Karpas-422 (cell line): ENCODE measurements around the gene MXRA8. TPM values are rescaled to one million over a fixed set of nuclear protein-coding genes. Genes with fewer than 3 reads are reported as not detected.

Source experiments
- DNase-seq: peaks from one replicate; pipeline ENCODE4 v3.0.0-alpha.2; 2015
- H2AFZ ChIP-seq: fragments of 200-600 bp; sonication (generic); 2 replicates; pipeline ENCODE4 v1.6.1; 2014; ENCODE audit warnings: antibody characterized with exemption, low read length, mixed read lengths
- H3K27ac ChIP-seq: fragments of 200-600 bp; sonication (generic); 2 replicates; pipeline ENCODE4 v1.5.1; 2014; ENCODE audit warnings: mild to moderate bottlenecking, low read length, moderate library complexity
- H3K27me3 ChIP-seq: fragments of 200-600 bp; sonication (generic); 2 replicates; pipeline ENCODE4 v1.6.1; 2014; ENCODE audit warnings: low read length, mixed read lengths
- H3K36me3 ChIP-seq: fragments of 200-600 bp; sonication (generic); 2 replicates; pipeline ENCODE4 v1.6.1; 2014; ENCODE audit warnings: low read length, mixed read lengths; ENCODE audit not compliant: insufficient read depth
- H3K4me1 ChIP-seq: fragments of 200-600 bp; sonication (generic); 2 replicates; pipeline ENCODE4 v1.6.1; 2014; ENCODE audit warnings: mild to moderate bottlenecking, low read length, mixed read lengths
- H3K4me2 ChIP-seq: fragments of 200-600 bp; sonication (generic); 2 replicates; pipeline ENCODE4 v1.6.1; 2014; ENCODE audit warnings: low read length, low read depth, mild to moderate bottlenecking; ENCODE audit not compliant: poor library complexity, severe bottlenecking
- H3K4me3 ChIP-seq: fragments of 200-600 bp; sonication (generic); 2 replicates; pipeline ENCODE4 v1.5.1; 2014; ENCODE audit warnings: mild to moderate bottlenecking, antibody characterized with exemption, low read length, mixed read lengths
- H3K79me2 ChIP-seq: fragments of 200-600 bp; sonication (generic); 2 replicates; pipeline ENCODE4 v1.6.1; 2014; ENCODE audit warnings: mild to moderate bottlenecking, low read length, mixed read lengths
- H3K9ac ChIP-seq: fragments of 200-600 bp; sonication (generic); 2 replicates; pipeline ENCODE4 v1.6.0; 2014; ENCODE audit warnings: low read length
- H3K9me2 ChIP-seq: fragments of 200-600 bp; sonication (generic), shearing (Covaris generic); replicated peaks from 2 replicates; pipeline ENCODE4 v1.6.0; 2014; ENCODE audit warnings: mild to moderate bottlenecking, low read length, moderate library complexity; ENCODE audit not compliant: insufficient read depth
- H3K9me3 ChIP-seq: fragments of 300-700, 200-600 bp; sonication (generic); 2 replicates; pipeline ENCODE4 v1.6.1; 2014; ENCODE audit warnings: low read length, mixed read lengths
- H4K20me1 ChIP-seq: fragments of 200-600 bp; sonication (generic); 2 replicates; pipeline ENCODE4 v1.6.1; 2014; ENCODE audit warnings: mild to moderate bottlenecking, antibody characterized with exemption, low read length, low read depth; ENCODE audit not compliant: insufficient read depth
- total RNA-seq: library from RNA; depleted of rRNA; stranded (reverse); fragments of >200 nt; shearing (Covaris generic); gene quantifications from 2 replicates; pipeline ENCODE4 v1.2.3, GENCODE V29; 2014; ENCODE audit warnings: low replicate concordance

MXRA8 gene
- total RNA-seq, 1 experiment from 2014 or later = not detected

DNA sequence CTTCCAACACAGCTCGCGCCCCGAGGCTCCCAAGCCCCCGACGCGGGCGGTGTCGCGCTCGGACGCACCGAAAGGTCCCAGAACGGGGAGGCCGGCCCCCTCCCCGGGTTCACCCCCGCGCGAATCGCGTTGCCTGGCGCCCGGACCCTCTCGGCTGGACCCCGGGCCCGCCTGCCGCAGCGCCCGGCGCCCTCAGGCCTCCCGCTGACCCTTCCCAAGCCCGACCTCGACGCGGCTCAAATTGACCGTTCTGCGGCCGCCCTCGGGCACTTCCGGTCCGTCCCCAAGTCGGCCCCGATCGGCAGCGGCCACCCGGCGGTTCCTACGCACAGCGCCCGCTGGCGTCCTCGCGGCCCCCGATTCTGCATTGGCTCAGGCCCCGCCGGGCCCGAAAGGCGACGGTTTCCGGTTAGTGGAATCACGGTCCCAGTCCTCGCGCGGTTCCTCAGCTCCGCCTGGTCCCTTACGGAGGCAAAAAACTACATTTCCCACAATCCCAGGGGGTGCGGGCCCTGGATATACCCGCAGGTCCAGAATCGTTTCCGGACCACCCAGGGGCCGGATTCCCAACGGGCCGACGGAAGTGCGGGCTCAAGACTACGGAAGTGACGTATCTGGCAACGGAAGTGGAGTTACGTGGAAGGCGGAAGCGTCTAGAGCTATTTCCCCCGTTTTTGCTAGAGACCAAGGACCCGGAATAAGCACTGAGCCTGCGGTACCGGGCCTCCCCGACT is 16.7 kb upstream of the MXRA8 start, which contains the start of gene AURKAIP1:
AURKAIP1 (minus strand) TSS at position 279 of the 734 bp plus-strand sequence. CDS start 451 bp downstream, outside the sequence.
- peak within 1 kb of the TSS; percentile 95 for H3K4me3 ChIP-seq
- H3K36me3 ChIP-seq = 0 out of 2 replicates have a peak, but pooled peaks cover 6% of the 10 kb centered on the region
- H3K4me2 ChIP-seq = peak within 1 kb of the TSS; percentile 88
- H3K9me3 ChIP-seq = no peaks in the 10 kb centered on the region
- no peak within 1 kb of the TSS for H2AFZ ChIP-seq
- peaks cover 35% of the 10 kb centered on the region for H3K4me1 ChIP-seq
- H3K27me3 ChIP-seq = no peaks in the 10 kb centered on the region
- H3K27ac ChIP-seq = peak within 1 kb of the TSS; percentile 65
- H3K9ac ChIP-seq = peak within 1 kb of the TSS; percentile 92
- no peaks in the 10 kb centered on the region for H3K9me2 ChIP-seq
- peaks cover 29% of the 10 kb centered on the region for H3K79me2 ChIP-seq
- 0 out of 2 replicates have a peak, but pooled peaks cover 6% of the 10 kb centered on the region for H4K20me1 ChIP-seq
- DNase-seq = peak; percentile 100

DNA sequence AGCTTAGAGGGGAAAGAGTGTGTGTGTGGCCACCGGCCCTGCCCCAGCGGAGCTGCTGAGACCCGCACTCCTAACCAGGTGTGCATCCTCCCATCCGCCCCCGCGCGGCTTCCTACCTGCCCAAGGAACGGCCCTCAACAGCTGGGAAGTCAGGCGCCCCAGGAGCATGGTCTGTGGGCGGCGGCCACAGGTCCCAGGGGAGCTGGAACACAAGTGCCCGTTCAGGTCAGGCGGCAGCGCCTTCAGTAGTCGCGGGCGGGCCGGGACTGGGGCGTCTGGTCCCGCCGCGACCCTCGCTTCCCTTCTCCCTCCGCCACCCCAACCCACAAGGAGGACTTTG is 16.2 kb upstream of the MXRA8 start:
- no peak overlapping the region for H2AFZ ChIP-seq

GRCh38 chr1:1373815-1374588 is 15.6 kb upstream of the MXRA8 start:
- H3K4me1 ChIP-seq = peaks cover 35% of the 10 kb centered on the region
- H3K9ac ChIP-seq = peak overlapping the region; percentile 92
- H2AFZ ChIP-seq = no peak overlapping the region
- no peaks in the 10 kb centered on the region for H3K9me3 ChIP-seq
- no peaks in the 10 kb centered on the region for H3K27me3 ChIP-seq
- no peaks in the 10 kb centered on the region for H3K9me2 ChIP-seq
- 0 out of 2 replicates have a peak, but pooled peaks cover 6% of the 10 kb centered on the region for H4K20me1 ChIP-seq
- H3K36me3 ChIP-seq = 0 out of 2 replicates have a peak, but pooled peaks cover 6% of the 10 kb centered on the region
- H3K27ac ChIP-seq = no peak overlapping the region; the same call in 1 of the 2 replicates
- H3K4me3 ChIP-seq = peak overlapping the region; percentile 95
- no peak for DNase-seq
- H3K4me2 ChIP-seq = peak overlapping the region; percentile 87
- H3K79me2 ChIP-seq = peaks cover 29% of the 10 kb centered on the region

More for the DNA sequence above, 16.2 kb upstream of the MXRA8 start:
- Histone ChIP-seq H3K9me2 (no peaks in the 10 kb centered on the region), H3K9ac (peak overlapping the region; percentile 92), H3K79me2 (peaks cover 29% of the 10 kb centered on the region), H3K4me2 (peak overlapping the region; percentile 87), H3K36me3 (0 out of 2 replicates have a peak, but pooled peaks cover 6% of the 10 kb centered on the region), H3K4me3 (peak overlapping the region; percentile 95), H3K27me3 (no peaks in the 10 kb centered on the region), H3K9me3 (no peaks in the 10 kb centered on the region), H4K20me1 (0 out of 2 replicates have a peak, but pooled peaks cover 6% of the 10 kb centered on the region), H3K27ac (peak overlapping the region; percentile 65), H3K4me1 (peaks cover 35% of the 10 kb centered on the region)
- no peak for DNase-seq

DNA sequence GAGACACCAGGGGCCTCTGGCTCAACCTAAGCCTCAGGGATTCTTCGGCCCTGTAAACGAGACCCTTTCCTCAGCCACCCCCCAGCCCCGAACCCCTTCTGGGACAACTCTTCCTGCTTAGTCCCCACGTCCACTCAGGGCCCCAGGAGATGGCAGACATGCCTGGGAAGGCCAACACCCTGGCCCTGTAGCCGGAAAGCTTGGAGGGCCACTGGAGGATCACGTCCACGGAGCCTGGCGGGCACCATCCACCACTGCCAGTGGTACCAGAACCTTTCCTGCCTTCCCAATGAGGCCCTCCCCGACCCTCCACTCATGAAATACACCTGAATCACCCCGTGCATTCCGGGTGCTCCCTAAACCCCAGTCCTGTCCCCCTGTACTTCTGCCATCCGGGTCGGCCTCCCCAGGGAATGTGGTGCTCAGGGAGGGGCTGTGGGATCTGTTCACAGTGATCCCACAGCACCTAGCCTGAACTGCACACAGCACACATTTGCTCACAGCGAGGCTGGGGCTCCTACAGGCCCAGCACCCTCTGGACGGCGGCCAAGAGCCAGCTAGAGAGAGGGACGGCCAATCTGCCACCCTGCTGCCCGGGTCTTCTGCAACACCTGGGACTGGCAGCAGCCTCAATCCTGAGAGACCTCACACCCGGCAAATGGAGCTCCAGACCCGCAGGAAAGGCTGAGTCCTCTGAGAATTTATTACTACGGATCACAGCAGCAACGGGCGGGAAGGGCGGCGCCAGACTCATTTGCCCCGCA is 14.9 kb upstream of the MXRA8 start:
- peak overlapping the region; percentile 87 for H3K4me2 ChIP-seq

DNA sequence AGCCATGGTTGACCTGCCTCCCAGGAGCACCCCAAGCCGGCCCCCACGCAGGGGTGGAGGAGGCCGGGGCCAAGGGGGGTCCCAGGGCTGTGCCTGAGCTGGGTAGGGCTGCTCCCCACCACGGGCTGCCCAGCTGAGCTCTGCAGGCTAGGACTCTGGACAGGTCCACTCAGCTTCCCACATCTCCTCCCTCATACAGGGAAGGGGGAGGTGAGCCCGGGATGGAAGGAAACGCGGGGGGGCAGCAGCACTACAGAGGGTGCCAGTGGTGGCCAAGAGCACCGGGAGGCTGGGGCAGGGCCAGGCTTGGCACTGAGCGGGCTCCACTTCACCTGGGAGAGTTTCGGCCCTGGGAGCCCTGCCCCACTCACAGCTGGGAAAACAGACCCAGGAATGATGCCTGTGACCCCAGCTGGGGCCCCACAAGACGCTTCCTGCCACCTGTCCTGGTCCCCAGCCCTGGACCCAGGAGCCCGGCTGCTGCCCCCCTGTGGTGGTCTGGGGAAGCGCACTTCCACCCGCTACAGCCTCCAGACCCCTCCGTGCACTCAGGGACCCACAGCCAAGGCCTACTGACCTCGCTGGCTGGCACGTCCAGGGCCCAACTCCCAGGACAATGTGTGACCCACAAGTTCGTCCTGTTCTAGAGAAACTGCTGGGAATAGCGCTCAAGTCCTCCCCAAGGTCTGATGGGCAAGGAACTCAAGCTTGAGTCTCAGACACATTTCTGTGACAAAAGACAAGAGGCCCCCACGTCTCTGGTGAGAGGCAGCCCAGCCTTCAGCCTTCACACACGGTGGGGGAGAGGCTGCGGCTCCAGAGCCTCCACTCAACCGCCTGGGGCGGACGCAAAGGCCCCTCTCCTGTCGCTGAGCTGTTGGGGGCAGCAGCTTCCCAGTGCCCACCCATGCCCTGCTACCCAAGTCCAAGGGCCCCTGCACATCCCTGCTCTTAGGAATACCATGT is 13.7 kb upstream of the MXRA8 start:
- H3K79me2 ChIP-seq = peaks cover 29% of the 10 kb centered on the region
- H3K27ac ChIP-seq = no peak overlapping the region
- peak overlapping the region; percentile 37 for H3K4me2 ChIP-seq
- no peak overlapping the region for H2AFZ ChIP-seq
- peak overlapping the region; percentile 48 for H3K9ac ChIP-seq
- peak; percentile 90 for DNase-seq
- H3K4me3 ChIP-seq = no peak overlapping the region; the same call in 1 of the 2 replicates
- no peaks in the 10 kb centered on the region for H3K27me3 ChIP-seq
- peaks cover 35% of the 10 kb centered on the region for H3K4me1 ChIP-seq
- 0 out of 2 replicates have a peak, but pooled peaks cover 6% of the 10 kb centered on the region for H4K20me1 ChIP-seq
- H3K9me3 ChIP-seq = peaks cover 4% of the 10 kb centered on the region
- H3K9me2 ChIP-seq = no peaks in the 10 kb centered on the region
- 0 out of 2 replicates have a peak, but pooled peaks cover 6% of the 10 kb centered on the region for H3K36me3 ChIP-seq

More for the DNA sequence above, 14.9 kb upstream of the MXRA8 start:
- no peaks in the 10 kb centered on the region for H3K27me3 ChIP-seq
- no peaks in the 10 kb centered on the region for H3K9me2 ChIP-seq
- peaks cover 35% of the 10 kb centered on the region for H3K4me1 ChIP-seq
- H3K36me3 ChIP-seq = 0 out of 2 replicates have a peak, but pooled peaks cover 6% of the 10 kb centered on the region
- H3K27ac ChIP-seq = no peak overlapping the region
- H4K20me1 ChIP-seq = 0 out of 2 replicates have a peak, but pooled peaks cover 6% of the 10 kb centered on the region
- peak overlapping the region; percentile 95; the same call in 1 of the 2 replicates for H3K4me3 ChIP-seq
- peak overlapping the region; percentile 92 for H3K9ac ChIP-seq
- H3K9me3 ChIP-seq = no peaks in the 10 kb centered on the region
- DNase-seq = no peak
- H3K79me2 ChIP-seq = peaks cover 29% of the 10 kb centered on the region
- H2AFZ ChIP-seq = no peak overlapping the region

DNA sequence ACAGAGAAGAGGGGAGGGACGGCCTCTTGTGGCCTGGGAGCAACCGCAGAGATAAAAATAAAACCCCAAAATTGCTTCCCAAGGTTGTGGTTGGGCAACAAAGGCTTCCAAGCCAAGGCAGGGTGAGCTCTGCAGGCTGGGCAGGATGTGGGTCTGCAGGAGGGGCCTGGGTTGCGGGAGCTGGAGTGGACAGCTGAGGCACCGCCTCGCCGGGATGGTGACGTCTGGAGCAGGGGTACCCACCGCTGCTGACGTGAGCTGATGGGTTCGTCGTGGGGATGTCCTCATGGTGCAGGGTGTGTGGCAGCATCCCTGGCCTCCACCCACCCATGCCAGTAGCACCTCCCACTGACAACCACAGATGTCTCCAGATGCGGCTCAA is 13.0 kb upstream of the MXRA8 start:
- Histone ChIP-seq H3K9ac (no peak overlapping the region), H3K9me3 (peaks cover 11% of the 10 kb centered on the region), H3K4me2 (no peak overlapping the region), H4K20me1 (0 out of 2 replicates have a peak, but pooled peaks cover 6% of the 10 kb centered on the region), H3K4me1 (peaks cover 33% of the 10 kb centered on the region), H3K79me2 (peaks cover 29% of the 10 kb centered on the region), H3K9me2 (no peaks in the 10 kb centered on the region), H3K27me3 (no peaks in the 10 kb centered on the region), H2AFZ (no peak overlapping the region), H3K27ac (no peak overlapping the region), H3K4me3 (no peak overlapping the region; the same call in 1 of the 2 replicates), H3K36me3 (0 out of 2 replicates have a peak, but pooled peaks cover 6% of the 10 kb centered on the region)
- DNase-seq = no peak

- no peak overlapping the region for H3K4me3 ChIP-seq
- H3K4me1 ChIP-seq = peaks cover 27% of the 10 kb centered on the region
- no peak overlapping the region for H3K9ac ChIP-seq
- no peak overlapping the region for H2AFZ ChIP-seq
- no peaks in the 10 kb centered on the region for H3K9me2 ChIP-seq
- H3K27me3 ChIP-seq = no peaks in the 10 kb centered on the region
- peaks cover 16% of the 10 kb centered on the region for H3K9me3 ChIP-seq
- H3K27ac ChIP-seq = no peak overlapping the region
- no peak overlapping the region for H3K4me2 ChIP-seq
- 0 out of 2 replicates have a peak, but pooled peaks cover 6% of the 10 kb centered on the region for H4K20me1 ChIP-seq
- 0 out of 2 replicates have a peak, but pooled peaks cover 4% of the 10 kb centered on the region for H3K36me3 ChIP-seq
- no peak for DNase-seq
- peaks cover 26% of the 10 kb centered on the region for H3K79me2 ChIP-seq
These were observed 12.5 kb upstream of the MXRA8 start for GRCh38 chr1:1370771-1371300.
